GM12872 (cell line): ENCODE results near the gene FAM210A.

Experiments used
- CTCF ChIP-seq: IDR thresholded peaks from 3 replicates; pipeline ENCODE4 v1.5.1; 2011; ENCODE audit warnings: low read depth, mild to moderate bottlenecking, low read length, moderate library complexity; ENCODE audit not compliant: insufficient read depth

FAM210A gene

DNA sequence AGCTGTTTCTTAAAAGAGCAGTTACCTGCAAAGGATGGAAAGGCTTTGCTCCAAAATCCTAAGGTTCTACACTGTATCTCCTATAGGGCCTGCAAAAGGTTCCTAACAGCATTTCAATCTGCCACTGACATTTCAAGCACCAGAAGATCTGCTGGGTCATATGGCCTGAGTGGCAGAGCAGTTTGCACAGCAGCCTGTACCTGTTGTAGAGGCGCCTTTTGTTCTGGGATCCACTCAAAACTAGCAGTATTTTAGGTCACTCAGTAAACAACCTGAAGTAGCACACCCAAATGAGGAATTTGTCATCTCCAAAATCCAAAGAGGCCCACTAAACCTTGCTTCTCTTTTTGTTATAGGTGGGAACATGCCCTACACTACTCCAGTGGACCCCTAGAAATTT, 6.2 kb downstream of the FAM210A start:
- no peak for TF ChIP-seq CTCF

DNA sequence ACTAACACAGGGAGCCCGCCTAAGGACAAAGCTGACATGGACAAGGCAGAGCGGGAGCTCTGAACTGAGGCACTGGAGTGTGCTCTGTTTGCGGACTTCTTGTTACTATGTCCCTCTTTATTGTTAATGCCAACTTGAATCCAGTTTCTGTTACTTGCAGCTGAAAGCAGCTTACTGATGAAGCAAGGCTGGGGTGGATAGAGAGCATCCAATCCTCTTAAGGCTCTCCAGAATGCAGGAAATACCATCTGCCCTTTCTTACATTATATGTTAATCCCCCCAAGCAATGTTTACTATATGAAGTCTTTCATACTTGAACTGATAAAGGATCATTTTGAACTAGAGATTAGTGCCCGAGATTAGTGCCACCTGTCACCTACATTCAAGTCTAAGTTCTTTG, 9.4 kb downstream of the FAM210A start:
- no peak for TF ChIP-seq CTCF

- TF ChIP-seq CTCF: no peak
Measured at GRCh38 chr18:13715330-13715729, 11.0 kb downstream of the FAM210A start.

DNA sequence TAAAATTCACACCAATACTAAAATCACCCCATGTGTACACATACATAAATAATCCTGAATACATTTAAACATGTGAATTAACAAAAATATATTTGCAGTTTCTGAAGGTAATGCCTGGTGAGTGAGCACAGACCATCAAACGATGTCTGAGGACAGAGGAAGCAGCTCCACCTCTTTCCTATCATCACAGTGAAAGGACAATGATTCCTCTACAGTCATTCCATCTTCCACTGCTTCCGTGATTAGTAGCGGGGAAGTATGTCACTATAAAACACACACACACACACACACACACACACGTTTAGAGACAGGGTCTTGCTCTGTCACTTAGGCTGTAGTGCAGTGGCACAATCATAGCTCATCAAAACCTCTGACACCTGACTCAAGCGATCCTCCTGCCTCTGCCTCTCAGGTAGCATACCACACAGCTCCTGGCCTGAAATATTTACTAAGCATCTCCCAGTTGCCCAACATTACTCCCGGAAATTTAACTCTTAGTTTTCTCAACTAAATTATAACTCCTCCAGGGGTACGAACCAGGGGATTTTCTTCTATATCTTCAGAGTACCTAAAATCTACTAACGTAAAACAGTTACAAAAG, 12.8 kb downstream of the FAM210A start:
- no peak for TF ChIP-seq CTCF

DNA sequence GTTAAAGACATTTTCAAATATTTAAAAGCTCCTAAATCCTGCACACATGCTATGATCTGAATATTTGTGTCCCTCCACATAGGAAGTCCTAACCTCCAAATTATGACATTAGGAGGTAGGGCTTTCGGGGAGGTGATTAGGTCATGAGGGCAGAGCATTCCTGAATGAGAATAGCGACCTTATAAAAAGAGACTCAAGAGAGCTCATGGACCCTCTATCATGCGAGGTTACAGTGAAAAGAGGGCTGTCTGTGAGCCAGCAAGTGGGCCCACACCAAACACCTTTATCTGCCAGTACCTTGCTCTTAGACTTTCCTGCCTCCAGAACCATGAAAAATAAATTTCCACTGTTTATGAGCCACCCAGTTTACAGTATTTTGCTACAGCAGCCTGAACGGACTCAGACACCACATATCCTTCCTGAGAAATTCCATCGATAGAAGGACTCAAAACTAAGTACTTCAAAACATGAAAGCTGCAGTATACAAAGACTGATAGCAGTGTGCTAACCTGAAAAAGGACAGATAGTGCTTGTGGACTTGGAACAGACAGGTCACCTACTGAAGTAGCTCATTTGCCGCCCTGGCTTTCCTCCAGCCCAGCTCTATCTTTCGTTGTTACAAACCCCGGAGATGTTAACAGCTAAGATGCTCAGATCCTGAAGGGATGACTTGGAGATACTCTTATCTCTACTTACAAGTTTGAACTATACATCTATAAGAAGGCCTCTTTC, 13.8 kb downstream of the FAM210A start:
- no peak for TF ChIP-seq CTCF

DNA sequence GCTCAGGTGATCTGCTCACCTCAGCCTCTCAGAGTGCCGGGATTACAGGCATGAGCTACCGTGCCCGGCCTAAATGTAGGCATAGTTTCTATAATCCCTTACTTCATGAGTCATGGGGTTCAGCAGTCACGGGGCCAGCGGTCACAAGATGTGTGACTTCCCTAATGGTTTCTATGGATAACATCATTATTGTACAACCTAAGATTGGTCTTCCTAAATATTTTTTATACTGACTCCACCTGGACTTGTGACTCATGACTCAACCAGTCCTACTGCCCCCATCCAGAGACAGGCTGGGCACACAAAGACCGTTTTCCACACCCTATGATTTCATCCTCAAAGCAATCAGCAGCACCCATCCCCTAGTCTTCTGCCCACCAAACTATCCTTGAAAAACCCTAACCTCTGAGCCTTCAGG, 15.9 kb downstream of the FAM210A start:
- no peak for TF ChIP-seq CTCF

GRCh38 chr18:13703899-13704298, 22.5 kb downstream of the FAM210A start:
- no peak for TF ChIP-seq CTCF
